GM19468 (cell line): ENCODE results near the gene CDK19.
"Not testable (repeated sequence)": the region's sequence is repeated elsewhere in the genome, so short reads cannot be mapped to it uniquely, and the experiment has no call there.

ENCODE experiments used
- ATAC-seq: cut with Tn5 transposase; IDR thresholded peaks from one replicate; pipeline ENCODE4 v1.9.1; 2021; ENCODE audit warnings: mild to moderate bottlenecking, moderate library complexity, moderate number of reproducible peaks; ENCODE audit not compliant: unreplicated experiment; ENCODE audit errors: extremely low read depth

CDK19 gene

DNA sequence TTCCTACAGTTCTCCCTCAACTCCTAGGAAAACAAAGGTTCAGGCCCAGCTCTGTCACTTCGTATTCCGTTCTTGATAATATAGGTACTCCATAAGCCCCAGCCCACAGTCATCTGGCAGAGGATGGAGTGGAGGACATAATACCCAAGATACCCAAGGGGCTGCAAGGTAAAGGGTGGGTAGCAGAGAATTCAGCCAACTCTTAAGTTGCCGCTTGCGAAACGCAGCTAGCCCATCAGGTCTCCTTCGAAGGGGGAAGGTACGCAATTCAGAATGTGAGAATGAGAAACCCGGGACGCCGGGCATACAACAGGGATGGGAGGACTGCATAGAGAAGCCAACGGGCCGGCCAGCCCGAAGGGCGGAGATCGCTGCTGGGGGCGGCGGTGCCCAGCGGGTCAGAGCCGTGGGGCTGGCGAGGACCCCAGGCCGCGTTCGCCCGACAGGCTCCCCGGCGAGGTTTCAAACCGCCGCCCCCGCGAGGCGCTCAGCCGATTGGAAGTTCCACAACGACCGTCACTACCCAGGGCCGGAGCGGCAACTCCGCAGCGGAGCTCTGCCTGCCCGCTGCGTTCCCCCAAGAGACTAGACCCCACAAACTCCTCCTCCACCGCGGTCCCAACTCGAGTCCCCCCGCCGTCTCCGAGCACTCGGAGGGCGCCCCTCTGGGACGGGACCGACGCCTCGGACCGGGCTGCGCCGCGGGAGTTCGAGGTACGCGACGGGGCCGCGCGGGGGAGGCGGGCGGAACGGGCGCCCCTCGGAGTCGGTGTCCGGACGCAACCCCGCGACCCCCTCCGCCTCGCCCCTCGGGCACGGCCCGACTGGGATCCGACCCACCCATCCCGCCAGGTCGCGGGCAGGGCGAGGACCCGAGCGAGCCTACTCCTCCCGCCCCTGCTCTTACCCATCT, 911 bp downstream of the CDK19 start:
- no peak for ATAC-seq

DNA sequence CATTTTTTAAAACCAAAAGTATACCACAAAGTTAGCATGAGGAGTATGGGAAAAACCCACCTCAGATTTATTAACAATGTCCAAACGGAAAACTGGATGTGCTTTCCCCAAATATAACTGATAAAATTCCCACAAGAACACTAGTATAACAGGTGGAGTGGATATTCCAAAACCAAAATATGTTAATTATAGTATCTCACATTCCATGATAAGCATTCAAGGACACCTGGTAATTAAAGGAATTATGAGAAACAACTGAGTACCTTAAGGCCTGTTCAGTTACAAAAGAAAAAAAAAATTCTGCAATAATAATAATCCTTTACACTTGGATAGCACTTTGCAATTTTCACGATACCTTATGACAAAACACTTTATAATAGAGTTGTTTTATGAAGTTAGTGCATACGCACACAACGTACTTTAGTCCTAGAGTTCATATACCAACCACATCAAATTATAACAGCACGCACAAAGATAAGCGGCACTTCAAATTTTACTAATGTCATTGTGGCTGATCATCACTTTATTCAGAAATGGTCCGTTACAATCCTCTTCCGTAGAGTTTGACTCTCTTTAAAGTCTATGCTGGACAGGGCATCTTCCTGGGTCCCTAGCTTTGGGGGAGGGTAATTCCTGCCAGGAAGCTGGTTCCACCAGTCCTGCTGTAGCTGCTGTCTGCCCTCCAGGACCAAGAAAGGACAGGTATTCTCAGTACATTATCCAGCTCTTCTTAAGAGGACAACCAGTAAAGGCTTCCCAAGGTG, 1.7 kb downstream of the CDK19 start:
- ATAC-seq = no peak

DNA sequence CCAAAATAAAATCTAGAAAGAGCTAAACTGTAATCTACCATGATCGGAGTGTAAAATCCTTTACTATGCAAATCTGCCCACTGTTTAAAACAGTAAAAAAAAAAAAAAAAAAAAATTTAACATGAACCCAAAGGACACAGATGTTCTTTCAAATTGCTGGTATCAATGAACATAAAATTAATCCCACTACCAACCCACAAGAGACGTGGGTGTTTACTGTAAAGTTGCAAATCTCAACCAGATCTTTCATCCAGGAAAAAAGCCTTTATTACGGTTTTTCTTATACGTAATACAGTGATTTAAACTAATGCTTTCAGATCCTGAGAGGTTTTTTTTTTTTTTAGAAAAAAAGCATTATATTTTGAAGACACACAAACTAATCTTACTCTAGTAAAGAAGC, 2.5 kb downstream of the CDK19 start:
- no peak for ATAC-seq

DNA sequence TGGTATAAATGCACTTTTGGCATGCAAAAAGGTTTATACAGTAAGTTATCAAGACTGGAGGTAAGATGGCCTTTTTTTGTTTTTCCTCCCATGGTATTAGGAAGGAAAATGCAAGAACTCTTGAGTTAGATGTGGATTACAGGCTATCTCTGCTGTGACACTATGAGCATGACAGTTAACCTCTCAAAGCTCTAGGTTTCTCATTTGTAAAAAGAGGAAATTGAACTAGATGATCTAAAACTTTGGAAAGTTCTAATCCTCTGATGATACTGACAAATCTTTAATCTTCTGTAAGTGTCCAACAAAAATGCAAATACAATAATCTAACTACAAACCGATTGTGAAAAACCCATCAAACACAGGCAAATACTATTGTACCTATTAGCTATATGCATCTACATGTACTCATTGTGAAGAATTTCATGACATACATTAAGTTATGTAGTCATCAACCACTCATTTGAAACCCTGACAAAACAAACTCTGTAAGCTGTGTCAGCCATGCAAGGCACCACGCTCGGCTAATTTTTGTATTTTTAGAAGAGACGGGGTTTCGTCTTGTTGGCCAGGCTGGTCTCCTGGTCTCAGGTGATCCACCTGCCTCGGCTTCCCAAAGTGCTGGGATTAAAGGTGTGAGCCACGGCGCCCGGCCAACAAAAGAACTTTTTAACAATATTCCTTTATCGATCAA, 4.2 kb downstream of the CDK19 start:
- no peak for ATAC-seq

DNA sequence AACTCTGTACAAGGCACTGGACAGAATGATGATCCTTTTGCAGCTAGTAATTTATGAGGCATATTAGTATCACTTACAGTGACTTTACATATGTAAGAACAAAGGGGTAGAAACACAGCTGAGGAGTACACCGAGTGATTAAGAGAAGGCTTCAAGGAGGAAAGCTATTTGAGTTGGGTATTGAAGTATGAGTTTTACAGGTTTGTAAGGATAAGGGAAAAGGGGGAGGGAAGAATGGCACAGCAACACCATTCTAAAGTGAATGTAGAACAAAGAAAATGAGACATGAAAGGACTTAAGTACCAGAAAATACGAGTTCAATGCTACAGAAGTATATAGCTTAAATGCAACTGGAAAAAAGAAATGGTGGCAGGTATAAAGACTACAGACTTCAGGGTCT, 5.5 kb downstream of the CDK19 start:
- no peak for ATAC-seq

DNA sequence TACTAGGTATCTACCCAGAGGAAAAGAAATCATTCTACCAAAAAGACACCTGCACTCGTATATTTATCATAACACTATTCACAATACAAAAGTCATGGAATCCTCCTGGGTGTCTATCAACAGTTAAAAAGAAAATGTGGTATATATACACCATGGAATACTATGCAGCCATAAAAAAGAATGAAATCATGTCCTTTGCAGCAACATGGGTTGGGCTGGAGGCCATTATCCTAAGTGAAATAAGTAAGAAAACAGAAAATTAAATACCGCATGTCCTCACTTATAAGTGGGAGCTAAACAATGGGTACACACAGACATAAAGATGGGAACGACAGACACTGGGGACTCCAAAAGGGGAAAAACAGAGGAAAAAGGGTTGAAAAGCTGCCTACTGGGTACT, 13.1 kb downstream of the CDK19 start:
- ATAC-seq = not testable (repeated sequence)

DNA sequence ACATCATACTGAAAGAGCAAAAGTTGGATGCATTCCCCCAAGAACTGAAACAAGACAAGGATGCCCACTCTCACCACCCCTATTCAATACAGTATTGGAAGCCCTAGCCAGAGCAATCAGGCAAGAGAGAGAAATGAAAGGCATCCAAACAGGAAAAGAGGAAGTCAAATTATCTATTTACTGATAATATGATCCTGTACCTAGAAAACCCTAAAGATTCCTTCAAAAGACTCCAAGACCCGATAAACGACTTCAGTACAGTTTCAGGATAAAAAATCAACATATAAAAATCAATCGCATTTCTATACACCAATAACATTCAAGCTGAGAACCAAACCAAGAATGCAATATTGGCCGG, 14.5 kb downstream of the CDK19 start:
- ATAC-seq = no peak

DNA sequence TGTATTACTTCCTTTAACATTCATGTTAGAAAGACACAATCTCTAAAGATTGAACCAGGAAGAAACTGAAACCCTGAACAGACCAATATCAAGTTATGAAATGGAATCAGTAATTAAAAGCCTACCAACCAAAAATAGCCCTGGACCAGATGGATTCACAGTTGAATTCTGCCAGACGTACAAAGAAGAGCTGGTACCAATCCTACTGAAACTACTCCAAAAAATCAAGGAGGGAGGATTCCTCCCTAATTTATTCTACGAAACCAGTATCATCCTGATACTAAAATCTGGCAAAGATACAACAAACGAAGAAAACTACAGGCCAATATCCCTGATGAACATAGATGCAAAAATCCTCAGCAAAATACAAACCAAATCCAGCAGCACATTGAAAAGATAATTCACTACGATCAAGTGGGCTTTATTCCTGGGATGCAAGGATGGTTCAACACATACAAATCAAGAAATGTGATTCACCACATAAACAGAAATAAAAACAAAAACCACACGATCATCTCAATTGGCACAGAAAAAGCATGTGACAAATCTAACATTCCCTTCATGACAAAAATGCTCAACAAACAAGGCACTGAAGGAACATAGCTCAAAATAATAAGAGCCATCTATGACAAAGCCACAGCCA, 15.0 kb downstream of the CDK19 start:
- no peak for ATAC-seq

DNA sequence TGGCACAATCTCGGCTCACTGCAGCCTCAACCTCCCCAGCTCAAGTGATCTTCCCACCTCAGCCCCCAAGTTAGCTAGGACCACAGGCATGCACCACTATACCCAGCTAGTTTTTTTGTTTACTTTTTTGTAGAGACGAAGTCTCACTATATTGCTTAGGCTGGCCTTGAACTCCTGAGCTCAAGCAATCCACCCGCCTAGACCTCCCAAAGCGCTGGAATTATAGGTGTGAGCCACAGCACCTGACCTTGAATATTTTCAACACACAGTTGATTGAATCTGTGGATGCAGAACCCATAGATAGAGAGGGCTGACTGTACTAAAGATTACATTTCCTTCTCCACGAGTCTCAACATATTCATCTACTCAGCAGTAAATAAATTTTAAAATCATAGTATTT, 15.6 kb downstream of the CDK19 start:
- no peak for ATAC-seq

DNA sequence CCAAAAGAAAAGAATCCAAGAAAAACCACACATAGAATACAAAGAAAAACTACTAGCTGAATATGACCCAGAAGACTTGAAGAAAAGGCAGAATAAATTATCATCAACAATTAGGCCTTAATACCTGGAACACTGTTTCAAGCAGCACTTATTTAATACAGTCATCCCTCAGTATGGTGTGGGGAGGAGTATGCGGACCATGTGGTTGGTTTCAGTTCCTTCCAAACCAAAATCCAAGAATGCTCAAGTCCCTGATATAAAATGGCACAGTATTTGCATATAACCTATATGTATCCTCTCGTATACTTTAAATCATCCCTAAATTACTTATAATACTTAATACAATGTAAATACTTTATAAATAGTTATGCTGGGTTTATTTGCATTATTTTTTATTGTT, 16.1 kb downstream of the CDK19 start:
- no peak for ATAC-seq

DNA sequence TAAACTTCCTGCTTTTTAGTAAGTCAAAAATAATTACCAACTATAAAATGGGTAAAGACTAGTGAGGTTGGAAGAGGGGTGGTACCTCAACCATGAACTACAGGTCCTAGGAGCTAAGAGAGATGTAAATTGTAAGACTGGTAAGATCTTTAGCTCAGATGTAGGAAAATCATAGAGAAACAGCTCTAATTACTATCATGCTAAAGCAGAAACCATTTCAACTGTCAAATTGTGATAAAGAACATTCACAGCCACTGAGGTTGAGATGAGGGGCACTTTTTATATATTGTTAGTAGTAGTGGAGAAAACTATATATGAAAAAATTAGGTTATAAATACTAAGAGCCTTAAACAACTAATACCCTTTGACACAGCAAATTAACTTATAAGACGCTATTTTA, 20.0 kb downstream of the CDK19 start:
- ATAC-seq = no peak

DNA sequence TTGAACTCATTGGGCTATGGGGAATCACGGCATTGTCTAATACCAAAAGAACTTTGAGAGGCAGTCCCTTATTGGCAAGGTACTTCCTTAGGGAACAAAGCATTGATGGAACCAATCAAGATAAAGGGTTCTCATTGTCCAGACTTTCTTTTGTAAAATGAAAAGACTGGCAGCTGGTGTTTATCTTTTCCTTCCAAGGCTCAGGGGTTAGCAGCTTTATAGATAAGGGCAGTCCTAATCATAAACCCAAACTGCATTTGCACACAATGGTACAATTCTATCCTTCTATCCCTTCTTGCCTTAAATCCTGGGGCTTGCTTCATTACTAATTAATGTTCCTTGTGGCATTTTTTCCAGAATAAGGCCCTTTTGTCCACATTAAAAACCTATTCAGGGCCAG, 28.6 kb downstream of the CDK19 start:
- no peak for ATAC-seq

DNA sequence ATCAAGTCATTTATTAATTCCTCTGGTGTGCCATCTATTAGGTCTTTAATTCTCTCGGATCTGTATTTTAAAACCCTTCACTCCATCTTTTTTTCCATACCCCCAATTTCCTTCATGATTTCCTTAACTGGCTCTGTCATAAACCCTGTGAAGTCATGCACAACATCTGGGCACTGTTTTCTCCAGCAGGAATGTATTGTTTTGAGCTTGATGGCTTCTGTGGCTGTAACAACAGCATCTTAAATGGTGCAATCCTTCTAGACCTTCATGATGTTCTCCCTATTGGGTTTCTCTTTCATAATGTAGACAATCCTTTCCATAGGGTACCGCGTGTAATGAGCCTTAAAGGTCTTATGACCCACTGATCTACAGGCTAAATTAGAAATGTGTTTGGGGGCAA, 29.0 kb downstream of the CDK19 start:
- ATAC-seq = no peak

DNA sequence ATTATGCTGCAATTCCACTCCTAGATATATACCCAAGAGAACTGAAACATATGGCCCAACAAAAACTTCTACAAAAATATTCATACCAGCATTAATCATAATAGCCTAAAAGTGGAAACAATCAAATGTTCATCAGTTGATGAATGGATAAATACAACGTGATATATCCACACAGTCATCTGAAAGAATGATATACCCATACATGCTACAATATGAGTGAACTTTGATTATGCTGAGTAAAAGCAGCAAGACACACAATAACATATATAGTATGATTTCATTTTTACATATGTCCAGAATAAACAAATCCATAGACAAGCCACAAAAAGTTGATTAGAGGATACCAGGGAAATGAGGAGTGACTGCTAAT, 30.7 kb downstream of the CDK19 start:
- no peak for ATAC-seq

DNA sequence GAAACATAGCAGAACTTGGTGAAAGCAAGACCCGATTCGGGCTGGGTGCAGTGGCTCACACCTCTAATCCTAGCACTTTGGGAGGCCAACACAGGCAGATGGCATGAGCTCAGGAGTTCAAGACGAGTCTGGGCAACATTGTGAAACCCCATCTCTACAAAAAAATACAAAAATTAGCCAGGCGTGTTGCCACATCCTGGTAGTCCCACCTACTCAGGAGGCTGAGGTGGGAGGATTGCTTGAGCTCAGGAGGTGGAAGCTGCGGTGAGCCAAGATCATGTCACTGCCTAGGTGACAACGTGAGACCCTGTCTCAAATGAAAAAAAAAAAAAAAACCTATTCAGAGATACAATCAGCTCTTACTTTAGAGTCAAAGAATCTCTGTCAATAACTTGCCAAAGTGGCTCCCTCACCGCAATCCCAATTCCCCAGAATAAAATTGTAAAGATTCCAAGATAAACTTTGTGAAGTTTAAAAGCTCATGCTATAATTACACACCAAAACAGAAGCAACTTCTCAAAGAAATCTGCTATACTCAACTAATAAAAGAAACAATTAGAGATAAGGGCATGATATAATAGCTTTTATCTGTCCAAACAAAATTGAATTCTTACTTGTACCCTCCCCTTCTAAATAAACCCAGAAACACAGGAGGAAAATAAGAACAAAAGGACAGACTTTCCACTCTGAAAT, 33.6 kb downstream of the CDK19 start:
- no peak for ATAC-seq

DNA sequence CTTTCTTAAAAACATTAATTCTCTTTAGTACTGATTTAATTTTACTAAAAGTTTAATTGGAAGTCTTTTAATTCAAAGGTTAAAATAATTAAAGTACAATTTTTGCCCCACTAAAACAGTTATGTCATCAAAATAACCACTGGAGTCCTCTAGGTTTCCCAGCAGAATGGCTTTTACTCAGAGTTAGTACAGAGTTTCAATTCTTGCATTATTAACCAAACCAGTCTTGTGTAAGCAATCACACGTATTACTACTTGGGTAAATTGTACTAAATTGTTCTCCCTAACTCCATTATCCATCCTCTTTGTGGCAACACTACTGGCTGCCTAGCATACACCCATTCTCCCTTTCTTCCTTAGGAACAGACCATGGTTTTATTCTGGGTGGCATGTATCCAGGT, 36.9 kb downstream of the CDK19 start:
- ATAC-seq = no peak

DNA sequence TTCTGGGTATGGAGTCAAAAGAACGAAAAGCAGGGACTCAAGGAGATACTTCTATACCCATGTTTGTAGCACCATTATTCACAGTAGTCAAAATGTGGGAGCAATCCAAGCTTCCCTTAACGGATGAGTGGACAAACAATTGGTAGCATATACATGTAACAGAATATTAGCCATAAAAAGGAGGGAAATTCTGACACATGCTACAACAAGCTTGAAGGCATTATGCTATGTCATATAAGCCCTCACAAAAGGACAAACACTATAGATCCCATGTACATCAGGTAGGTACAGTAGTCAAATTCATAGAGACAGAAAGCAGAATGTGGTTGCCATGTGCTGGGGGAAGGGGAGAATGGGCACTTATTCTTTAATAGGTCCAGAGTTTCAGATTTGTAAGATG, 37.6 kb downstream of the CDK19 start:
- ATAC-seq = no peak

DNA sequence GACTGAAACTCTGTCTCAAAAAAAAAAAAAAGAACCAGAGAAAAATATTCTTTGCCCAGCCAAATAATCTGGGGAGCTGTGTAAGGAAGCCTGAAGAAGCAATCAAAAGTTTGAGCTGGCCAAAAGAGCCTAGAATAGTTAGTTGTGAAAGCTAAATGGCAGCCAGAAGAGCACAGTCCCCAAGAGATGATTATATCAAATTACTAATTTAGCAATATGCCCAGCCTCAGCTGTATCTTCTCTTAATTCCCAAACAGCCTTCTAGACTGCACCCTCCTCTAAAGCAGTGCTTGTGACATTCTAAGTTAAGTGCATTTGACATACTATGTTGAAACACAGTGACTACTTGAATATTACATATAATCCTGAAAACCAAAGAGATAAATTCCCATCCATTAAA, 38.9 kb downstream of the CDK19 start:
- no peak for ATAC-seq

DNA sequence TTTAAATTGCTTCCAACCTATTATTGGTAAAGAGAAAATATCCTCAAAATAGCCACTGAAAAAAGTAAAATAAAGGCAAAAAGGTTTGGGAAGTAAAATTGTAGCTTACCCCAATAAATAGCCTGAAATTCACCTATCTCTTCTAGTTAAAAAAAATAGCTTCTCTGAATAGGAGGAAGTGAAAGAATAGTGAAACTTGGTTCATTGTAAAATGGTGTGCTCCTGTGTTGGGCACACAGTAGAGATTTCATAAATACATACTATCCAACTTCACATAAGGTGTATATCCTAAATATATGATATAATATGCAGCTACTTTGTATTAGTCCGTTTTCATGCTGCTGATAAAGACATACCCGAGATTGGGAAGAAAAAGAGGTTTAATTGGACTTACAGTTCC, 45.3 kb downstream of the CDK19 start:
- no peak for ATAC-seq

DNA sequence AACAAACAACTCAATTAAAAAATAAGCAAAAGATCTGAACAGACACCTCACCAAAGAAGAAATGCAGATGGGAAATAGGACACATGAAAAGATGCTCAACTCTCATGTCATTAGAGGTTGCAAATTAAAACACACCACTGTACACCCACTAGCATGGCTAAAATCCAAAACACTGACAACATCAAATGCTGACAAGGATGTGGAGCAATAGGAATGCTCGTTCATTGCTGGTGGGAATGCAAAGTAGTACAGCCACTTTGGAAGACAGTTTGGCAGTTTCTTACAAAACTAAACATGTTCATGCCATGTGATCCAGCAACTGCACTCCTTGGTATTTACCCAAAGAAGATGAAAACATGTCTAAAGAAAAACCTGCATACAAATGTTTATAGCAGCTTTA, 47.2 kb downstream of the CDK19 start:
- ATAC-seq = no peak
